ENCODE results near the gene PDE10A. TPM values are rescaled to one million over a fixed set of nuclear protein-coding genes. Genes with fewer than 3 reads are reported as not detected.

The PDE10A gene
- total and polyA plus RNA-seq, 9 of the 15 experiments (the other 6 are each of a cell fraction or from before 2014, with no cell fraction given), result 0.04 TPM; not detected in 8

- no peak for TF ChIP-seq RREB1 (CRISPR knock-in tag; IDR thresholded peaks at IDR 0.05)
- TF ChIP-seq SRF (CRISPR knock-in tag; IDR thresholded peaks at IDR 0.05), result no peak
- no peak for TF ChIP-seq ZNF586 (CRISPR knock-in tag; conservative IDR thresholded peaks at IDR 0.05)
- TF ChIP-seq MNT (conservative IDR thresholded peaks at IDR 0.05), result no peak
- TF ChIP-seq PCBP2 (IDR thresholded peaks at IDR 0.05; ENCODE audit: low read depth, low read length, poor library complexity, severe bottlenecking), result no peak
- no peak for TF ChIP-seq ZKSCAN1 (IDR thresholded peaks at IDR 0.05; ENCODE audit: low read depth, low read length)
- TF ChIP-seq ZKSCAN3 (CRISPR knock-in tag; IDR thresholded peaks at IDR 0.05), result no peak
- TF ChIP-seq FOXP1 (CRISPR knock-in tag; IDR thresholded peaks at IDR 0.05), result no peak
- no peak for TF ChIP-seq RNF2 (IDR thresholded peaks at IDR 0.05)
Observed at GRCh38 chr6:165480916-165481315, 182.1 kb downstream of the PDE10A start (continued).
